GM18498 (cell line): ENCODE results near the gene CETP.
"Not testable (repeated sequence)": the region's sequence is repeated elsewhere in the genome, so short reads cannot be mapped to it uniquely, and the experiment has no call there.

Source experiments
- ATAC-seq: cut with Tn5 transposase; IDR thresholded peaks from one replicate; pipeline ENCODE4 v1.9.1; 2021; ENCODE audit warnings: mild to moderate bottlenecking, moderate library complexity; ENCODE audit not compliant: unreplicated experiment

CETP gene

GRCh38 chr16:56933828-56934598 lies 27.7 kb upstream of the CETP start:
- ATAC-seq, result no peak

GRCh38 chr16:56934599-56935145 lies 27.1 kb upstream of the CETP start:
- ATAC-seq, result not testable (repeated sequence)

GRCh38 chr16:56935201-56935600 lies 26.5 kb upstream of the CETP start:
- ATAC-seq, result no peak

- no peak for ATAC-seq
Observed at GRCh38 chr16:56936491-56936890, 25.3 kb upstream of the CETP start.

- no peak for ATAC-seq
Observed at GRCh38 chr16:56936950-56937349, 24.8 kb upstream of the CETP start.

GRCh38 chr16:56938664-56939513 lies 22.9 kb upstream of the CETP start:
- ATAC-seq, result no peak

GRCh38 chr16:56939801-56940200 lies 21.9 kb upstream of the CETP start:
- no peak for ATAC-seq

- ATAC-seq, result no peak
Observed at GRCh38 chr16:56941092-56941491, 20.7 kb upstream of the CETP start.

- no peak for ATAC-seq
Observed at GRCh38 chr16:56941856-56942331, 19.9 kb upstream of the CETP start.

- no peak for ATAC-seq
Observed at GRCh38 chr16:56943761-56944375, 17.9 kb upstream of the CETP start.

- no peak for ATAC-seq
Observed at GRCh38 chr16:56944954-56945839, 16.6 kb upstream of the CETP start.

GRCh38 chr16:56945847-56946527 lies 15.8 kb upstream of the CETP start:
- ATAC-seq, result no peak

- ATAC-seq, result no peak
Observed at GRCh38 chr16:56946767-56947603, 14.8 kb upstream of the CETP start.

GRCh38 chr16:56947604-56947995 lies 14.2 kb upstream of the CETP start:
- no peak for ATAC-seq

GRCh38 chr16:56948234-56948633 lies 13.5 kb upstream of the CETP start:
- ATAC-seq, result no peak

- no peak for ATAC-seq
Observed at GRCh38 chr16:56950051-56950450, 11.7 kb upstream of the CETP start.

- ATAC-seq, result no peak
Observed at GRCh38 chr16:56950455-56950854, 11.3 kb upstream of the CETP start.

GRCh38 chr16:56950881-56951771 lies 10.6 kb upstream of the CETP start:
- peak; percentile 68 for ATAC-seq
